Stomach smooth muscle (tissue), 2 donors: Measurements from ENCODE around the gene TMEM97.

Experiments used
- H3K27ac ChIP-seq: one replicate; pipeline ENCODE4 v1.7.0; 2013; ENCODE audit warnings: mild to moderate bottlenecking, low read length, inconsistent platforms
- H3K27me3 ChIP-seq, 2 donors: one replicate each; pipeline ENCODE4 v1.7.0; 2013; ENCODE audit warnings: low read length in 2 of 2; ENCODE audit not compliant: insufficient read depth in 2 of 2, control insufficient read depth in 1 of 2
- H3K36me3 ChIP-seq, 2 donors: one replicate each; pipeline ENCODE4 v1.7.0; 2013; ENCODE audit warnings: low read length in 2 of 2; ENCODE audit not compliant: control insufficient read depth in 2 of 2, insufficient read depth in 2 of 2
- H3K4me1 ChIP-seq: one replicate; pipeline ENCODE4 v1.7.0; 2013; ENCODE audit warnings: low read length; ENCODE audit not compliant: control insufficient read depth, insufficient read depth
- H3K4me3 ChIP-seq, 2 donors: one replicate each; pipeline ENCODE4 v1.7.0; 2013; ENCODE audit warnings: low read length in 2 of 2
- H3K9ac ChIP-seq, 2 donors: one replicate each; pipeline ENCODE4 v1.7.0; 2013; ENCODE audit warnings: low read length in 2 of 2, mild to moderate bottlenecking in 1 of 2
- H3K9me3 ChIP-seq, 2 donors: one replicate each; pipeline ENCODE4 v1.7.0; 2013; ENCODE audit warnings: low read length in 2 of 2; ENCODE audit not compliant: control insufficient read depth in 2 of 2
- donor health status: healthy.
- donor health status: Pancreatic carcinoma.

TMEM97 gene

GRCh38 chr17:28347261-28347891 lies 28.4 kb downstream of the TMEM97 start:
- Histone ChIP-seq H3K27me3 (no peaks in the 10 kb centered on the region), H3K4me1 (peaks cover 3% of the 10 kb centered on the region), H3K27ac (no peak overlapping the region), H3K9me3 (no peaks in the 10 kb centered on the region), H3K9ac (no peak overlapping the region), H3K4me3 (no peak overlapping the region), H3K36me3 (peaks cover 66 to 86% of the 10 kb centered on the region in 2 donors)

GRCh38 chr17:28348979-28349378 lies 30.0 kb downstream of the TMEM97 start:
- Histone ChIP-seq H3K27ac (no peak overlapping the region), H3K9ac (no peak overlapping the region), H3K4me3 (no peak overlapping the region), H3K27me3 (no peaks in the 10 kb centered on the region), H3K36me3 (peaks cover 64 to 84% of the 10 kb centered on the region in 2 donors), H3K9me3 (no peaks in the 10 kb centered on the region), H3K4me1 (peaks cover 3% of the 10 kb centered on the region)

GRCh38 chr17:28350271-28350670 lies 31.3 kb downstream of the TMEM97 start:
- Histone ChIP-seq H3K27me3 (no peaks in the 10 kb centered on the region), H3K9me3 (no peaks in the 10 kb centered on the region), H3K9ac (no peak overlapping the region), H3K4me3 (no peak overlapping the region), H3K4me1 (peaks cover 3% of the 10 kb centered on the region), H3K27ac (no peak overlapping the region), H3K36me3 (peaks cover 70 to 81% of the 10 kb centered on the region in 2 donors)

GRCh38 chr17:28357061-28357900 lies 38.3 kb downstream of the TMEM97 start, which contains the start of gene POLDIP2:
POLDIP2 (minus strand) TSS chr17:28357527; CDS start chr17:28357448, 79 bp downstream.
- Histone ChIP-seq H3K36me3 (peaks cover 41 to 42% of the 10 kb centered on the region in 2 donors), H3K9me3 (no peaks in the 10 kb centered on the region), H3K27ac (peak within 1 kb of the TSS; percentile 82), H3K9ac (peak within 1 kb of the TSS; percentile 92 to 97), H3K4me3 (peak within 1 kb of the TSS; percentile 85 to 97), H3K4me1 (peaks cover 25% of the 10 kb centered on the region), H3K27me3 (no peaks in the 10 kb centered on the region)

- H3K9ac ChIP-seq: peak overlapping the region; percentile 87 to 92
- H3K9me3 ChIP-seq: no peaks in the 10 kb centered on the region
- H3K27ac ChIP-seq: peak overlapping the region; percentile 82
- peaks cover 42 to 44% of the 10 kb centered on the region in 2 donors for H3K36me3 ChIP-seq
- H3K4me1 ChIP-seq: peaks cover 25% of the 10 kb centered on the region
- H3K4me3 ChIP-seq: peak overlapping the region; percentile 85 to 97
- no peaks in the 10 kb centered on the region for H3K27me3 ChIP-seq
Measured at GRCh38 chr17:28357901-28358197, 38.8 kb downstream of the TMEM97 start.

GRCh38 chr17:28363186-28363585 lies 44.2 kb downstream of the TMEM97 start:
- Histone ChIP-seq H3K4me3 (no peak overlapping the region), H3K9me3 (no peaks in the 10 kb centered on the region), H3K27ac (no peak overlapping the region), H3K4me1 (peaks cover 4% of the 10 kb centered on the region), H3K27me3 (no peaks in the 10 kb centered on the region), H3K9ac (no peak overlapping the region), H3K36me3 (peaks cover 37 to 42% of the 10 kb centered on the region in 2 donors)

- Histone ChIP-seq H3K27me3 (no peaks in the 10 kb centered on the region), H3K9ac (no peak overlapping the region), H3K9me3 (no peaks in the 10 kb centered on the region), H3K4me3 (no peak overlapping the region), H3K27ac (no peak overlapping the region), H3K36me3 (peaks cover 37 to 42% of the 10 kb centered on the region in 2 donors), H3K4me1 (no peaks in the 10 kb centered on the region)
Measured at GRCh38 chr17:28363776-28364650, 45.0 kb downstream of the TMEM97 start.

GRCh38 chr17:28364665-28365363 lies 45.8 kb downstream of the TMEM97 start, which contains the start of gene SEBOX:
SEBOX (minus strand) TSS chr17:28365199; CDS start chr17:28365151, 48 bp downstream.
- Histone ChIP-seq H3K27ac (no peak within 1 kb of the TSS), H3K4me3 (no peak within 1 kb of the TSS), H3K36me3 (peaks cover 34 to 42% of the 10 kb centered on the region in 2 donors)

GRCh38 chr17:28365487-28365886 lies 46.5 kb downstream of the TMEM97 start:
- Histone ChIP-seq H3K27ac (no peak overlapping the region), H3K27me3 (no peaks in the 10 kb centered on the region), H3K9me3 (no peaks in the 10 kb centered on the region), H3K9ac (no peak overlapping the region), H3K4me3 (no peak overlapping the region), H3K36me3 (peaks cover 29 to 37% of the 10 kb centered on the region in 2 donors), H3K4me1 (no peaks in the 10 kb centered on the region)

More at GRCh38 chr17:28364665-28365363, 45.8 kb downstream of the TMEM97 start, which contains the start of gene SEBOX:
- Histone ChIP-seq H3K4me1 (no peaks in the 10 kb centered on the region), H3K9me3 (no peaks in the 10 kb centered on the region), H3K27me3 (no peaks in the 10 kb centered on the region), H3K9ac (no peak within 1 kb of the TSS)

- Histone ChIP-seq H3K36me3 (peaks cover 18 to 26% of the 10 kb centered on the region in 2 donors), H3K27me3 (no peaks in the 10 kb centered on the region), H3K4me3 (no peak overlapping the region), H3K4me1 (peaks cover 7% of the 10 kb centered on the region), H3K9ac (no peak overlapping the region), H3K27ac (no peak overlapping the region), H3K9me3 (no peaks in the 10 kb centered on the region)
Measured at GRCh38 chr17:28366605-28367004, 47.6 kb downstream of the TMEM97 start.
